ENCODE data around the gene GNPTG.

The GNPTG gene

DNA sequence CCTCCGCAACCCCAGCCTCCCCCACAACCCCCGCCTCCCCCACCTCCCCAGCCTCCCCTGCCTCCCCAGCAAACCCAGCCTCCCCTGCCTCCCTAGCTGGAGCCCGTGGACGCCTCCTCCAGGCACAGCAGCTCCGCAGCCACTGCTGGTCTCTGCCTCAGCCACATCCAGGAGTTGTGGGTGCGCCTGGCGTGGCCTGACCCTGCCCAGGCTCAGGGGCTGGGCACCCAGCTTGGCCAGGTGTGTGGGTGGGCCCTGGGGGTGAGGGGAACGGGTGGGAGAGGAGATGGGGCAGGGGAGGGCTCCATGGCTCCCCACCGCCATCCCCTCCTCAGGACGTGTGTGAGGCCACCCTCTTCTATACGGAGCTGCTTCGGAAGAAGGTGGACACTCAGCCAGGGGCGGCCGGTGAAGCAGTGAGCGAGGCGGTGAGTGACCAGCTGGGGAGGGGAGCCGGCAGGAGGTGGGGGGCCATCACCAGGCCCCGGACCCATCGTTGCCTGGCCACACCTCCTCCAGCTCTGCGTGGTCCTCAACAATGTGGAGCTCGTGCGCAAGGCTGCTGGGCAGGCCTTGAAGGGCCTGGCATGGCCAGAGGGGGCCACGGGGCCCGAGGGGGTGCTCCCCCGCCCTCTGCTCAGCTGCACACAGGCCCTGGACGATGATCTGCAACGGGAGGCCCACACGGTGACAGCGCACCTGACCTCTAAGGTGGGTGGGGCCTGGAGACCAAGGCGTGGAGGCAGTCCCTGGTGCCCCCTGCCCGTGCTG is 5.9 kb upstream of the GNPTG start:
- TF ChIP-seq, protein P1, sequence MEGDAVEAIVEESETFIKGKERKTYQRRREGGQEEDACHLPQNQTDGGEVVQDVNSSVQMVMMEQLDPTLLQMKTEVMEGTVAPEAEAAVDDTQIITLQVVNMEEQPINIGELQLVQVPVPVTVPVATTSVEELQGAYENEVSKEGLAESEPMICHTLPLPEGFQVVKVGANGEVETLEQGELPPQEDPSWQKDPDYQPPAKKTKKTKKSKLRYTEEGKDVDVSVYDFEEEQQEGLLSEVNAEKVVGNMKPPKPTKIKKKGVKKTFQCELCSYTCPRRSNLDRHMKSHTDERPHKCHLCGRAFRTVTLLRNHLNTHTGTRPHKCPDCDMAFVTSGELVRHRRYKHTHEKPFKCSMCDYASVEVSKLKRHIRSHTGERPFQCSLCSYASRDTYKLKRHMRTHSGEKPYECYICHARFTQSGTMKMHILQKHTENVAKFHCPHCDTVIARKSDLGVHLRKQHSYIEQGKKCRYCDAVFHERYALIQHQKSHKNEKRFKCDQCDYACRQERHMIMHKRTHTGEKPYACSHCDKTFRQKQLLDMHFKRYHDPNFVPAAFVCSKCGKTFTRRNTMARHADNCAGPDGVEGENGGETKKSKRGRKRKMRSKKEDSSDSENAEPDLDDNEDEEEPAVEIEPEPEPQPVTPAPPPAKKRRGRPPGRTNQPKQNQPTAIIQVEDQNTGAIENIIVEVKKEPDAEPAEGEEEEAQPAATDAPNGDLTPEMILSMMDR (conservative IDR thresholded peaks at IDR 0.05; ENCODE audit: low read depth, low read length) = no peak
- H3K4me1 ChIP-seq (ENCODE audit: low read depth, poor library complexity, severe bottlenecking) = peaks cover 25% of the 10 kb centered on the region

DNA sequence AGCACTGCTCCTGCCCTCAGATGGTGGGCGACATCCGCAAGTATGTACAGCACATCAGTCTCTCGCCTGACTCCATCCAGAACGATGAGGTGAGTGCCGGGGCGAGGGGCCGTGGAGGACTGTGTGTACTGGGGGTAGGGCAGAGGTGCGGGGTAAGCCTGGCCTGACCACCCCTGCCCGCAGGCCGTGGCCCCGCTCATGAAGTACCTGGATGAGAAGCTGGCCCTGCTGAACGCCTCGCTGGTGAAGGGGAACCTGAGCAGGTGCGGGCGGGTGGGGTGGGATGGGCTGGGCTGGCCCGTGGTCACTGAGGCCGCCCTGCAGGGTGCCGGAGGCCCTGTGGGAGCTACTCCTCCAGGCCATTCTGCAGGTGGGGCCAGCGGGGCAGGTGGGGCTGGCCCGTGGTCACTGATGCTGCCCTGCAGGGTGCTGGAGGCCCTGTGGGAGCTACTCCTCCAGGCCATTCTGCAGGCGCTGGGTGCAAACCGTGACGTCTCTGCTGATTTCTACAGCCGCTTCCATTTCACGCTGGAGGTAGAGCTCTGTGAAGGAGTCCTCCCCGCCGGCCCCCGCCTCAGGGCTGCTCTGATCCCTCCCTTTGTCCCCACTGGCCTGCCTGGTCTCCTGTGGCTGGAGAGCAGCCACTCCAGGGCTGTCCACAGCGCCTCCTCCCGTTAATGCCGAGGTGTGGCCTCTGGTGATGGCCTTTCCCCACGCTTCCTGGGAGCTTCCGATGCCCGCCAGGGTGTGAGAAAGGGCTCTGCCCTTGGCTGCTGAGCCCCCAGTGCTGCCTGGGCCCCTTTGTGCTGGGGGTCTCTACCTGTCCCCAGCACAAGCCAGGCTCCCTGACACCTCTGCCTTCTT is 5.1 kb upstream of the GNPTG start:
- Histone ChIP-seq H3K4me3 (IDR thresholded peaks at IDR 0.05; ENCODE audit: insufficient read depth, low read depth, low read length) (no peak overlapping the region), H2AFZ (ENCODE audit: low read depth) (no peak overlapping the region), H3K27ac (no peak overlapping the region), H3K79me2 (ENCODE audit: insufficient read depth, low read depth) (no peaks in the 10 kb centered on the region; the same call in 1 of the 2 replicates), H3K36me3 (ENCODE audit: insufficient read depth) (no peaks in the 10 kb centered on the region), H3K9ac (no peak overlapping the region), H3K27me3 (ENCODE audit: insufficient read depth, low read depth) (peaks cover 13% of the 10 kb centered on the region; the same call in 1 of the 2 replicates), H3K4me2 (no peak overlapping the region), H4K20me1 (ENCODE audit: insufficient read depth) (no peaks in the 10 kb centered on the region), H3K4me1 (ENCODE audit: low read depth, poor library complexity, severe bottlenecking) (peaks cover 25% of the 10 kb centered on the region)
- TF ChIP-seq, protein P1 (conservative IDR thresholded peaks at IDR 0.05; ENCODE audit: low read depth, low read length) = no peak

More for the DNA sequence above, 5.9 kb upstream of the GNPTG start:
- peaks cover 21% of the 10 kb centered on the region for H3K27me3 ChIP-seq (ENCODE audit: insufficient read depth, low read depth)
- H3K27ac ChIP-seq = no peak overlapping the region
- H3K9ac ChIP-seq = no peak overlapping the region
- H3K4me3 ChIP-seq (IDR thresholded peaks at IDR 0.05; ENCODE audit: insufficient read depth, low read depth, low read length) = no peak overlapping the region
- H2AFZ ChIP-seq (ENCODE audit: low read depth) = no peak overlapping the region
- no peaks in the 10 kb centered on the region for H4K20me1 ChIP-seq (ENCODE audit: insufficient read depth)
- no peaks in the 10 kb centered on the region; the same call in 1 of the 2 replicates for H3K79me2 ChIP-seq (ENCODE audit: insufficient read depth, low read depth)
- H3K4me2 ChIP-seq = no peak overlapping the region
- no peaks in the 10 kb centered on the region for H3K36me3 ChIP-seq (ENCODE audit: insufficient read depth)

DNA sequence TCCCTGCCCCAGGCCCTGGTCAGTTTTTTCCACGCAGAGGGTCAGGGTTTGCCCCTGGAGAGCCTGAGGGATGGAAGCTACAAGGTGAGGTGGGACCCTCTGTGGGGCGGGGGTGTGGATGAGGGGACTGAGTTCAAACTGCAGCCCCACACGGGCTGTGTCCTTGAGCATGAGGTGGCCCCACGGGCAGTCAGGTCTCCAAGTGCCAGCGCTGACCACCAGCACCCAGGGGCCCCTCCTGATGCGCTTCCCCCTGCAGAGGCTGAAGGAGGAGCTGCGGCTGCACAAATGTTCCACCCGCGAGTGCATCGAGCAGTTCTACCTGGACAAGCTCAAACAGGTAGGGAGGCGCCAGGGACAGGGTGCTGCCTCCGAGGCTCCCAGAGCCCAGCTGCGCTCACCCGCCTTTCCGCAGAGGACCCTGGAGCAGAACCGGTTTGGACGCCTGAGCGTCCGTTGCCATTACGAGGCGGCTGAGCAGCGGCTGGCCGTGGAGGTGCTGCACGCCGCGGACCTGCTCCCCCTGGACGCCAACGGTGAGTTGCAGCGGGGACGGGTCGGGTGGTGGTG is 4.4 kb upstream of the GNPTG start:
- Histone ChIP-seq H3K9ac (no peak overlapping the region), H3K27me3 (ENCODE audit: insufficient read depth, low read depth) (peaks cover 7% of the 10 kb centered on the region; the same call in 1 of the 2 replicates), H3K27ac (no peak overlapping the region), H3K79me2 (ENCODE audit: insufficient read depth, low read depth) (peaks cover 6% of the 10 kb centered on the region; the same call in 1 of the 2 replicates), H2AFZ (ENCODE audit: low read depth) (no peak overlapping the region), H3K4me2 (no peak overlapping the region), H3K36me3 (ENCODE audit: insufficient read depth) (no peaks in the 10 kb centered on the region), H3K4me3 (IDR thresholded peaks at IDR 0.05; ENCODE audit: insufficient read depth, low read depth, low read length) (no peak overlapping the region), H4K20me1 (ENCODE audit: insufficient read depth) (no peaks in the 10 kb centered on the region), H3K4me1 (ENCODE audit: low read depth, poor library complexity, severe bottlenecking) (peaks cover 18% of the 10 kb centered on the region)
- TF ChIP-seq, protein P1 (conservative IDR thresholded peaks at IDR 0.05; ENCODE audit: low read depth, low read length) = no peak

DNA sequence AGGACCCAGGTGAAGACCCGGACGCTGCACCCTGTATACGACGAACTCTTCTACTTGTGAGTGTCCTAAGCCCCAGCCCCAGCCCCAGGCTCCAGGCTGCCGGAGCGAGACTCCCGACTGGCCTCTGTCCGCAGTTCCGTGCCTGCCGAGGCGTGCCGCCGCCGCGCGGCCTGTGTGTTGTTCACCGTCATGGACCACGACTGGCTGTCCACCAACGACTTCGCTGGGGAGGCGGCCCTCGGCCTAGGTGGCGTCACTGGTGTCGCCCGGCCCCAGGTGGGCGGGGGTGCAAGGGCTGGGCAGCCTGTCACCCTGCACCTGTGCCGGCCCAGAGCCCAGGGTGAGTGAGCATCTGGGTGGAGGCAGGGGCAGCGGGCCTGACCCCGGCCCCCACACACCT is 3.8 kb upstream of the GNPTG start:
- H3K4me1 ChIP-seq (ENCODE audit: low read depth, poor library complexity, severe bottlenecking) = peaks cover 22% of the 10 kb centered on the region
- H3K4me2 ChIP-seq = no peak overlapping the region
- H3K36me3 ChIP-seq (ENCODE audit: insufficient read depth) = no peaks in the 10 kb centered on the region
- TF ChIP-seq, protein P1 (conservative IDR thresholded peaks at IDR 0.05; ENCODE audit: low read depth, low read length) = no peak
- H2AFZ ChIP-seq (ENCODE audit: low read depth) = no peak overlapping the region
- H3K27me3 ChIP-seq (ENCODE audit: insufficient read depth, low read depth) = peaks cover 7% of the 10 kb centered on the region; the same call in 1 of the 2 replicates
- no peak overlapping the region for H3K4me3 ChIP-seq (IDR thresholded peaks at IDR 0.05; ENCODE audit: insufficient read depth, low read depth, low read length)
- no peak overlapping the region for H3K9ac ChIP-seq
- H3K27ac ChIP-seq = no peak overlapping the region
- H4K20me1 ChIP-seq (ENCODE audit: insufficient read depth) = no peaks in the 10 kb centered on the region
- H3K79me2 ChIP-seq (ENCODE audit: insufficient read depth, low read depth) = peaks cover 12% of the 10 kb centered on the region; the same call in 1 of the 2 replicates

All from KMS-11 (cell line).